Measurements from ENCODE around the gene ADAM17. TPM values are rescaled to one million over a fixed set of nuclear protein-coding genes. Genes with fewer than 3 reads are reported as not detected.

Gene ADAM17
- total and polyA plus RNA-seq, 10 of the 15 experiments (the other 5 are each of a cell fraction or from before 2014, with no cell fraction given): 2.3 to 18.5 (median 13.4) TPM

- Histone ChIP-seq H3K4me3 (no peak overlapping the region), H3K36me3 (ENCODE audit: control insufficient read depth in 2 of 2, insufficient read depth in 2 of 2, low read length in 1 of 2) (peaks cover 3 to 17% of the 10 kb centered on the region in 2 experiments; a peak in 2 of 4 replicates), H3K4me1 (ENCODE audit: control insufficient read depth, insufficient read depth, low read length) (no peaks in the 10 kb centered on the region), H3K27me3 (replicated peaks in 1 of 2; ENCODE audit: control insufficient read depth in 2 of 2, insufficient read depth in 2 of 2, low read length in 1 of 2) (no peaks in the 10 kb centered on the region), H3K27ac (ENCODE audit: control insufficient read depth, insufficient read depth) (no peak overlapping the region), H3K9me3 (replicated peaks; ENCODE audit: control insufficient read depth, insufficient read depth, low read length) (no peaks in the 10 kb centered on the region), H3K9ac (ENCODE audit: control insufficient read depth, insufficient read depth, low read length) (no peak overlapping the region), H4K20me1 (ENCODE audit: control insufficient read depth, insufficient read depth) (no peaks in the 10 kb centered on the region), H3K79me2 (ENCODE audit: control insufficient read depth, insufficient read depth, low read length) (no peaks in the 10 kb centered on the region), H2AFZ (ENCODE audit: control insufficient read depth, low read depth, low read length) (no peak overlapping the region), H3K4me2 (ENCODE audit: control insufficient read depth, insufficient read depth) (no peak overlapping the region)
- no peak for TF ChIP-seq CHD2 (IDR thresholded peaks at IDR 0.05; ENCODE audit: borderline replicate concordance, low read depth, low read length)
- TF ChIP-seq POLR2A (IDR thresholded peaks at IDR 0.05; ENCODE audit: low read depth, low read length): no peak
- no peak for TF ChIP-seq MEF2B (IDR thresholded peaks at IDR 0.05; ENCODE audit: partially characterized antibody, poor library complexity, severe bottlenecking)
- no peak for TF ChIP-seq MYC (IDR thresholded peaks at IDR 0.05; ENCODE audit: insufficient read depth, insufficient read length, insufficient replicate concordance, low read length, severe bottlenecking)
- TF ChIP-seq SP1 (IDR thresholded peaks at IDR 0.05; ENCODE audit: low read depth, low read length): no peak
- no peak for TF ChIP-seq CEBPZ (IDR thresholded peaks at IDR 0.05; ENCODE audit: low read depth, low read length)
- TF ChIP-seq USF2 (IDR thresholded peaks at IDR 0.05; ENCODE audit: borderline replicate concordance, low read depth, low read length): no peak
- TF ChIP-seq ZNF384 (IDR thresholded peaks at IDR 0.05; ENCODE audit: borderline replicate concordance, low read depth, low read length): no peak
- no TSS peak for BruUV-seq (replicated peaks)
- POLR2A ChIA-PET: no interaction called here
- no peak for ATAC-seq
- 96% methylated on average over 6 of the region's 6 CpGs for WGBS (ENCODE audit: insufficient coverage, insufficient replicate concordance, low lambda C conversion rate, missing lambda C conversion rate)
- SMC1A ChIA-PET (ENCODE audit: uncharacterized antibody, unreplicated experiment): interaction anchor here (1.0 kb wide), 1 partner anchor 8 kb away, joined by 3 read pairs; no protein-coding TSS in a partner anchor
- RAD21 ChIA-PET (ENCODE audit: unreplicated experiment): no interaction called here
- no peak for FAIRE-seq
- no peak for DNase-seq (ENCODE audit: low read depth, low spot score)
- CTCF ChIA-PET: no interaction called here
- intact Hi-C loops (cut with micrococcal nuclease; ENCODE audit: unreplicated experiment) (no loop called here), in situ Hi-C loops (cut with MboI) (no loop called here)
Observed at GRCh38 chr2:9462886-9463697, 92.5 kb downstream of the ADAM17 start.

Data from GM12878 (cell line).